Calu3 (cell line): ENCODE data around the gene FUCA1. TPM values are rescaled to one million over a fixed set of nuclear protein-coding genes. Genes with fewer than 3 reads are reported as not detected.

Experiments
- BruUV-seq: library from RNA; stranded (reverse); fragments of 400-500 nt; replicated peaks from 2 replicates; lab custom pipeline; 2021; lab: Mats Ljungman, UMichigan
- CTCF ChIA-PET: fragments of 300-600 bp; sonication (Branson Sonifier 250); formaldehyde crosslinking; loops from one replicate; lab custom pipeline; 2022; ENCODE audit warnings: antibody characterized with exemption; lab: Charles Lee
- DNase-seq: peaks from one replicate; pipeline ENCODE4 v3.0.0; 2022
- H3K27ac Mint-ChIP-seq: one replicate; pipeline ENCODE4 v1.8.0; 2022; ENCODE audit warnings: mixed read lengths; ENCODE audit not compliant: unreplicated experiment
- H3K27me3 Mint-ChIP-seq: one replicate; pipeline ENCODE4 v1.8.0; 2022; ENCODE audit warnings: mixed read lengths; ENCODE audit not compliant: unreplicated experiment
- H3K36me3 Mint-ChIP-seq: one replicate; pipeline ENCODE4 v1.8.0; 2022; ENCODE audit warnings: mild to moderate bottlenecking, moderate library complexity, mixed read lengths; ENCODE audit not compliant: insufficient read depth, unreplicated experiment
- H3K4me1 Mint-ChIP-seq: one replicate; pipeline ENCODE4 v1.8.0; 2022; ENCODE audit warnings: mild to moderate bottlenecking, low read depth, mixed read lengths; ENCODE audit not compliant: unreplicated experiment
- H3K4me3 Mint-ChIP-seq: one replicate; pipeline ENCODE4 v1.8.0; 2022; ENCODE audit warnings: mild to moderate bottlenecking, low read depth, moderate library complexity, mixed read lengths; ENCODE audit not compliant: unreplicated experiment
- H3K9me3 Mint-ChIP-seq: one replicate; pipeline ENCODE4 v1.8.0; 2022; ENCODE audit warnings: low read depth, mixed read lengths; ENCODE audit not compliant: unreplicated experiment
- CTCF ChIP-seq: fragments of 200-600 bp; IDR thresholded peaks from one replicate; pipeline ENCODE4 v1.8.0; 2022; ENCODE audit warnings: antibody characterized with exemption; ENCODE audit not compliant: unreplicated experiment
- intact Hi-C: fragments of 100-400 bp; cut with micrococcal nuclease; formaldehyde crosslinking; loops from one replicate; pipeline ENCODE4 v1.10.0; 2022; ENCODE audit not compliant: unreplicated experiment
- total RNA-seq: library from RNA; stranded (reverse); gene quantifications from 2 replicates; pipeline ENCODE4 v1.2.3, GENCODE V29; 2022

Gene FUCA1
- total RNA-seq, 1 experiment from 2014 or later, result 17.2 TPM

DNA sequence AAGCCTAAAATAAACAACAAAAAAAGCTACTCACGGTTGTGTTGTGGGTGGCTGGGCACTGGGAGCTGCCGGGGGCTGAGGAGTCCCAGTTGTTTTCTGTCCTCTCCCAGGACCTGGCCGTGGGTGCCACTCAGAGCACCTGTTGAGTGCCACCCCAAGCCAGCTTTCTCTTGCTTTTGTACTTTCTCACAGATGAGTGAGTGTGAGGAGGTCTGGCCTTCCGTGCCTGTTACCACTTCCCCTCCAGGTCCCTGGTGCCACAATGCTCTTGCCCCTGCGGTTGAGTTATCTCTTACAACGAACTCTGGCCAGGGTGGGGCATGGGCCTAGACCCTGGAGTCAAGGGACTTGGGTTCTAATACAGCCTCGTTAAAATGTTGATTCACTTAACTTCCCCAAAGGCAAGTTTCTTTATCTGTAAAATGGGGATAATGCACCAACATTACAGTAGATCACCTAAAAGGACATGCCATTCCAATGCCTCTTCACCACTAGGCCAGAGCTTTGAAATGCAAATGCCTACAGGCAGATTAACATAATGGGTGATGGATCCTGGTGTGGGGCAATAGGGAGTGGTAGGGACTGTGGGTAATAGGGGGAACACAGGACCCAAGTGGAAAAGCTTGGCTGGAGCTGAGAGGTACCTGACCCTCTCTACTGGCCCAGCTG lies 45.3 kb upstream of the FUCA1 start, which contains the start of gene CNR2:
Gene CNR2, minus strand, starts transcription at position 151 of the 669 bp plus-strand sequence. CDS start 37,745 bp downstream, outside the sequence.
- no peaks in the 10 kb centered on the region for H3K9me3 Mint-ChIP-seq
- no peaks in the 10 kb centered on the region for H3K27me3 Mint-ChIP-seq
- H3K4me1 Mint-ChIP-seq, result no peaks in the 10 kb centered on the region
- intact Hi-C loops, result no loop called here
- no TSS peak for BruUV-seq
- DNase-seq, result no peak
- CTCF ChIA-PET, result no interaction called here
- no peaks in the 10 kb centered on the region for H3K36me3 Mint-ChIP-seq
- TF ChIP-seq CTCF, result no peak
- no peak within 1 kb of the TSS for H3K4me3 Mint-ChIP-seq
- no peak within 1 kb of the TSS for H3K27ac Mint-ChIP-seq

- intact Hi-C loops, result no loop called here
- CTCF ChIA-PET, result no interaction called here
- H3K27me3 Mint-ChIP-seq, result no peaks in the 10 kb centered on the region
- H3K9me3 Mint-ChIP-seq, result no peaks in the 10 kb centered on the region
- no TSS peak for BruUV-seq
- no peaks in the 10 kb centered on the region for H3K36me3 Mint-ChIP-seq
- H3K4me3 Mint-ChIP-seq, result no peak overlapping the region
- no peak for DNase-seq
- no peak overlapping the region for H3K27ac Mint-ChIP-seq
- H3K4me1 Mint-ChIP-seq, result no peaks in the 10 kb centered on the region
- no peak for TF ChIP-seq CTCF
These were observed 43.8 kb upstream of the FUCA1 start for GRCh38 chr1:23911921-23912320.

DNA sequence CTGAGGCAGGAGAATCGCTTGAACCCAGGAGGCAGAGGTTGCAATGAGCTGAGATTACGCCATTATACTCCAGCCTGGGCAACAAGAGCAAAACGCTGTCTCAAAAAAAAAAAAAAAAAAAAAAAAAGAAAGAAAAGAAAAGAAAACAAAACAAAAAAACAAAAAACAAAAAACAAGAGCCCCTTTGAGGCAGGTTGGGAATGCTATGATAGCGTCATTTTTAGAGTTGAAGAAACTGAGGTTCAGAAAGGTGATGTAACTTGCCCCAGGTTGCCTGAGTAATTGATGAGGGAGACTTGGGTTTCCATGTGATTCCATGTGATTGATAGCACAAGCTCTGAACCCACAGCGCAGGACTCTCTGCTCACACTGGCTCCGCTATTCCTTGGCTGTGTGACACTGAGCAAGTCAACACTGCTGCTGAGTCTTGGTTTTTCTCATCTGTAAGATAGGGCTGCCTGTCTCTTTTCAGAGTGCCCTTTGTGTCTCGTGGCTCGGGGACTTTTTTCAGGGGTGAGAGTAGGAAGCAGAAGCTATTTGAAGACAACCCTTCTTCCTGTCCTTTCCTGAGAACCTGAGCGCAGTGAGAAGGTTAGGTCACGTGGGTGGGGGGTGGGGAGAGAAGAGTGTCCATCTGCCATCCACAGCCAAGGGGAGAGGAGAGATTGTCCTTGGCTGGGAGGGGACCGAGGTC lies 42.6 kb upstream of the FUCA1 start:
- CTCF ChIA-PET, result interaction anchor here (0.7 kb wide), 1 partner anchor 435 kb away, joined by 3 read pairs; no protein-coding TSS in a partner anchor
- H3K9me3 Mint-ChIP-seq, result no peaks in the 10 kb centered on the region
- DNase-seq, result no peak
- no peaks in the 10 kb centered on the region for H3K36me3 Mint-ChIP-seq
- H3K27ac Mint-ChIP-seq, result no peak overlapping the region
- no peak overlapping the region for H3K4me3 Mint-ChIP-seq
- H3K27me3 Mint-ChIP-seq, result no peaks in the 10 kb centered on the region
- no TSS peak for BruUV-seq
- intact Hi-C loops, result no loop called here
- TF ChIP-seq CTCF, result no peak
- no peaks in the 10 kb centered on the region for H3K4me1 Mint-ChIP-seq

DNA sequence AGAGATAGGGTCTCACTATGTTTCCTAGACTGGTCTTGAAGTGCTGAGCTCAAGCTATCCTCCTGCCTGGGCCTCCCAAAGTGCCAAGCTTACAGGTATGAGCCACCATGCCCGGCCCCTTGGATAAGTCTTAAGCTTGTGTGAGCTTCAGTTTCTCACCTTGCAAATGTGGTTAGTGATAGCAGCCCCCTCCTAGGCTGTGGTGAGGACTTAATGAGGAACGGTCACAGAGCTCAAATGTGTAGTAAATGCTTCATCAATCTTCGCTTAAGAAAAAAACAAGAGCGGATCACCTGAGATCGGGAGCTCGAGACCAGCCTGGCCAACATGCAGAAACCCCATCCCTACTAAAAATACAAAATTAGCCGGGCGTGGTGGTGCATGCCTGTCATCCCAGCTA lies 42.1 kb upstream of the FUCA1 start:
- CTCF ChIA-PET, result interaction anchor here (0.7 kb wide), 1 partner anchor 436 kb away, joined by 3 read pairs; no protein-coding TSS in a partner anchor

More for the DNA sequence above, 42.1 kb upstream of the FUCA1 start:
- Mint-ChIP-seq H3K27ac (no peak overlapping the region), H3K36me3 (no peaks in the 10 kb centered on the region), H3K4me1 (peaks cover 1% of the 10 kb centered on the region), H3K4me3 (no peak overlapping the region), H3K27me3 (no peaks in the 10 kb centered on the region), H3K9me3 (no peaks in the 10 kb centered on the region)
- no TSS peak for BruUV-seq
- DNase-seq, result no peak
- no peak for TF ChIP-seq CTCF
- intact Hi-C loops, result no loop called here
